IPS-18a (cell line): ENCODE data around the gene NID1.

Source experiments
- H3K27ac ChIP-seq: one replicate; pipeline ENCODE4 v1.5.1; 2013; ENCODE audit warnings: low read length
- H3K27me3 ChIP-seq: one replicate; pipeline ENCODE4 v1.6.1; 2013; ENCODE audit warnings: mild to moderate bottlenecking, low read length; ENCODE audit not compliant: control insufficient read depth, insufficient read depth
- H3K36me3 ChIP-seq: one replicate; pipeline ENCODE4 v1.6.1; 2013; ENCODE audit warnings: low read depth, low read length; ENCODE audit not compliant: control insufficient read depth
- H3K4me1 ChIP-seq: one replicate; pipeline ENCODE4 v1.6.1; 2013; ENCODE audit warnings: low read depth, low read length; ENCODE audit not compliant: control insufficient read depth
- H3K4me3 ChIP-seq: one replicate; pipeline ENCODE4 v1.5.1; 2013; ENCODE audit warnings: low read length
- H3K9ac ChIP-seq: one replicate; pipeline ENCODE4 v1.6.1; 2013; ENCODE audit warnings: mild to moderate bottlenecking, low read length, moderate library complexity
- H3K9me3 ChIP-seq: one replicate; pipeline ENCODE4 v1.6.1; 2013; ENCODE audit warnings: low read depth, low read length; ENCODE audit not compliant: control insufficient read depth

The NID1 gene

DNA sequence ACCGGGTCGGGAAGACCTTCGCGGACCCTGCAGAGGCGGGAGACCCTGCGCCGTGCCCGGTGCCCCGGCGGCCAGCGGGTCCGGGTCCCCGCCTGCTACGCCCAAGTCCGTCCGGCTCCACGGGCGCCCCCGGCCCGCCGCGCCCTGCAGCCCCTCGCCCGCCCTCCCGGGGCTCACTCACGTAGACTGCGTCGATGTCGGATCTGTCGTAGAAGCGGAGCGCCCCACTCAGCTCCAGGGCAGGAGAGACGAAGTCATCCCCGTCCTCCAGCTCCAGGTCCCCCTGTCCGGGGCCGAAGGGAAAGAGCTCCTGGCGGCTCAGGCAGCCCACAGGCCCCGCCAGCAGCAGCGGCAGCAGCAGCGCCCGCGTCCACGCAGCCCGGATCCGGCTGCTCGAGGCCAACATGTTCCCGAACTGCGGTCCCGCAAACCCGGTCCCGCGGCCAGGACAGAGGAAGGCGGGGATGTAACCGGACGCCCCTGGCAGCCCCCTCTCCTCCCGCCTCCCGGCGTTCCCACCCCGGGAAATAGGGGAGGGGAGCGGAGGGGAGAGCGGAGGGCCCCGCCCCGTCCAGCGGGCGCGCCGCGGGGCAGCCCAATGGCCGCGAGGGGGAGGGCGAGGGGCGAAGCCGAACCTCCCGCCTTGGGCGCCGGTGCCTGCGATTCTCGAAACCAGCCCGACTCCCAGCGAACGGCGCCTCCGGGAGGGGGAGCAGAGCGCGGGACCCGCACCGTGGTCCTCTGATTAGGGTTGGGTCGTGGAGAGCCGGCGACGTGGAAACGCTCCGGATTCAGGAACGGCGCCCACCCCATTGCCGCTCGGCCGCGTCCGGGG, at the start of gene NID1:
NID1 (minus strand) TSS at position 417 of the 835 bp plus-strand sequence; CDS start at position 406, 11 bp downstream.
- Histone ChIP-seq H3K27ac (no peak within 1 kb of the TSS), H3K9me3 (no peaks in the 10 kb centered on the region), H3K4me3 (peak within 1 kb of the TSS; percentile 82), H3K4me1 (peaks cover 8% of the 10 kb centered on the region), H3K9ac (peak within 1 kb of the TSS; percentile 51), H3K36me3 (no peaks in the 10 kb centered on the region), H3K27me3 (peaks cover 50% of the 10 kb centered on the region)

GRCh38 chr1:236114076-236114747, 49.3 kb upstream of the NID1 start:
- Histone ChIP-seq H3K27ac (no peak overlapping the region), H3K4me3 (no peak overlapping the region), H3K36me3 (no peaks in the 10 kb centered on the region), H3K9me3 (no peaks in the 10 kb centered on the region), H3K27me3 (no peaks in the 10 kb centered on the region), H3K9ac (no peak overlapping the region), H3K4me1 (no peaks in the 10 kb centered on the region)

DNA sequence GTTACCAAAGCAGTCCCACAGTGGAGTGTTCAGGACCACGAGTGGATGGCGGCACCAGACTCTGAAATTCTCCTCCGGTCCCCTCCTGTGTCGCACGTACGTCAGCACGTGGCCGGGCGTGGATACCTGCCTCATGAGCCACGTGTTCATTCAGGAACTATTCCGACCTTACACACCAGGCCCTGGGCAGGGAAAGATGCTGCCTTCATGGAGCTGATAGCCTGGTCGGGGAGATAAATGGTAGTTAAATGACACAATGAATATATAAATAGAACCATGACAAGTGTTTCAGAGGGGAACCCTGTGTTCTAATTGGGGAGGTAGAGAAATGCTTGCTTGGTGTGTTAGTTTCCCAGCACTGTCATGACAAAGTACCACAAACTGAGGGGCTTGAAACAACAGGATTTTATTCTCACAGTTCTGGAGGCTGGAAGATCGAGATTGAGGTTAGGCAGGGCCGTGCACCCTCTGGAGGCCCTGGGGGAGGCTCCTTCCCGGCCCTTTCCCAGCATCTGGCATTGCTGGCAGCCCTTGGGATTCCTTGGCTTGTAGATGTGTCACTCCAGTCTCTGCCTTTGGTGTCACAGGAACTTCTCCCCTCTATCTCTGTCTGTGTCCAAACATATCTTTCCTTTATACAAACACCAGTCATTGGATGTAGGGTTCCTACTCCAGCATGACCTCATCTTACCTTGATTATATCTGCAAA, 48.6 kb upstream of the NID1 start:
- Histone ChIP-seq H3K27me3 (no peaks in the 10 kb centered on the region), H3K27ac (no peak overlapping the region), H3K4me1 (no peaks in the 10 kb centered on the region), H3K36me3 (no peaks in the 10 kb centered on the region), H3K4me3 (no peak overlapping the region), H3K9me3 (no peaks in the 10 kb centered on the region), H3K9ac (no peak overlapping the region)

DNA sequence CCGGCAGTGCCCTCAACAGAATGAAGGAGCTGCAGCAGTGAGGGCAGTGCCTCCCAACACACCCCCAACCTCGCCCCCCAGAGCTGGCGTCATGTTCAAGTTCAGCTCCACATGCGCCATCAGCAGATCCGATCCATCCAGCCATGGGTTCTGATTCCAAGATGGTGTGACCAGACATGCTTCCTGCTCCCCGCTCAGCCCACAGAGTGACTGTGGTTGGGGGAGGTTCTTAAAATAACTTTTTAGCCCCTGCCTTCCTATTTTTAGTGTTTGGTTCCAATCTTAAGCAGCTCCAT, 47.4 kb upstream of the NID1 start:
- Histone ChIP-seq H3K4me1 (no peaks in the 10 kb centered on the region), H3K9ac (no peak overlapping the region), H3K27me3 (no peaks in the 10 kb centered on the region), H3K36me3 (no peaks in the 10 kb centered on the region), H3K4me3 (no peak overlapping the region), H3K9me3 (no peaks in the 10 kb centered on the region), H3K27ac (no peak overlapping the region)

- H3K36me3 ChIP-seq: no peaks in the 10 kb centered on the region
- no peaks in the 10 kb centered on the region for H3K27me3 ChIP-seq
- no peak overlapping the region for H3K4me3 ChIP-seq
- no peaks in the 10 kb centered on the region for H3K4me1 ChIP-seq
- no peak overlapping the region for H3K27ac ChIP-seq
- H3K9me3 ChIP-seq: no peaks in the 10 kb centered on the region
- no peak overlapping the region for H3K9ac ChIP-seq
Measured at GRCh38 chr1:236111527-236112331, 46.8 kb upstream of the NID1 start.

- H3K9me3 ChIP-seq: no peaks in the 10 kb centered on the region
- H3K9ac ChIP-seq: no peak overlapping the region
- H3K27ac ChIP-seq: no peak overlapping the region
- H3K36me3 ChIP-seq: no peaks in the 10 kb centered on the region
- no peaks in the 10 kb centered on the region for H3K4me1 ChIP-seq
- no peak overlapping the region for H3K4me3 ChIP-seq
- no peaks in the 10 kb centered on the region for H3K27me3 ChIP-seq
Measured at GRCh38 chr1:236110137-236110536, 45.2 kb upstream of the NID1 start.

- H3K27ac ChIP-seq: no peak overlapping the region
- H3K9ac ChIP-seq: no peak overlapping the region
- no peak overlapping the region for H3K4me3 ChIP-seq
- H3K27me3 ChIP-seq: peaks cover 5% of the 10 kb centered on the region
- H3K4me1 ChIP-seq: peaks cover 3% of the 10 kb centered on the region
- H3K9me3 ChIP-seq: no peaks in the 10 kb centered on the region
- H3K36me3 ChIP-seq: no peaks in the 10 kb centered on the region
Measured at GRCh38 chr1:236108027-236108648, 43.2 kb upstream of the NID1 start.

GRCh38 chr1:236107121-236107907, 42.4 kb upstream of the NID1 start:
- H3K27ac ChIP-seq: no peak overlapping the region
- H3K9me3 ChIP-seq: no peaks in the 10 kb centered on the region
- H3K36me3 ChIP-seq: no peaks in the 10 kb centered on the region
- peaks cover 4% of the 10 kb centered on the region for H3K4me1 ChIP-seq
- peaks cover 5% of the 10 kb centered on the region for H3K27me3 ChIP-seq
- H3K9ac ChIP-seq: no peak overlapping the region
- H3K4me3 ChIP-seq: no peak overlapping the region

GRCh38 chr1:236103646-236104218, 38.8 kb upstream of the NID1 start:
- no peaks in the 10 kb centered on the region for H3K9me3 ChIP-seq
- H3K36me3 ChIP-seq: no peaks in the 10 kb centered on the region
- H3K9ac ChIP-seq: no peak overlapping the region
- H3K4me1 ChIP-seq: peaks cover 4% of the 10 kb centered on the region
- H3K4me3 ChIP-seq: peak overlapping the region; percentile 25
- no peak overlapping the region for H3K27ac ChIP-seq
- H3K27me3 ChIP-seq: peaks cover 5% of the 10 kb centered on the region

DNA sequence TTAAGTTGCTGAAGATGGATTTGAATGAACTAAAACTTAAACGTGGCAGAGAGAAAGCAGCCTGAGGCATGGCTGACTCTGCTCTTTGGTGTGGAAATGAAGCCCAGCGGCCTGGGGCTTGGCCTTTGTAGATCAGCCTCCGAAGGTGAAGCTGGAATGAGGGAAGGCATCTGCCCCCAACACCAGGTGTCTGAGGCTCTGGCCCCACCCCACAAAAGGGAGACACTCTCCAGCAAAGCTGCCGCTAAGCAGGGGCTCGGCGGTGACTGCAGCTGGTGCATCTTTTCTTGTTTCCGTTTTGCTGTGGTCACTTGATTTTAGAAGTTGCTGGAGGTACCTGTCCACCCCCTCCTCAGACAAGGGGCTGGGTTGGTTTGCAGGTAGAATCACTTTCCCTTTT, 38.2 kb upstream of the NID1 start:
- Histone ChIP-seq H3K4me3 (peak overlapping the region; percentile 25), H3K27me3 (peaks cover 5% of the 10 kb centered on the region), H3K9ac (no peak overlapping the region), H3K9me3 (no peaks in the 10 kb centered on the region), H3K27ac (no peak overlapping the region), H3K36me3 (no peaks in the 10 kb centered on the region), H3K4me1 (peaks cover 4% of the 10 kb centered on the region)
